Chondrocyte (in vitro differentiated cells): ENCODE measurements around the gene DOCK3. TPM values are rescaled to one million over a fixed set of nuclear protein-coding genes. Genes with fewer than 3 reads are reported as not detected.
"Not testable (repeated sequence)": the region's sequence is repeated elsewhere in the genome, so short reads cannot be mapped to it uniquely, and the experiment has no call there.

Experiments used
- DNase-seq: peaks from one replicate; pipeline ENCODE4 v3.0.0; 2021; ENCODE audit warnings: mixed read lengths, low spot score
- H3K27ac Mint-ChIP-seq: one replicate; pipeline ENCODE4 v1.8.0; 2021; ENCODE audit warnings: mild to moderate bottlenecking, moderate library complexity, mixed read lengths; ENCODE audit not compliant: unreplicated experiment
- H3K27me3 Mint-ChIP-seq: 2 replicates; pipeline ENCODE4 v1.8.0; 2021; ENCODE audit warnings: low read depth, mixed read lengths
- H3K36me3 Mint-ChIP-seq: 2 replicates; pipeline ENCODE4 v1.8.0; 2021; ENCODE audit warnings: low read depth, mixed read lengths
- H3K4me1 Mint-ChIP-seq: 2 replicates; pipeline ENCODE4 v1.8.0; 2021; ENCODE audit warnings: low read depth, mild to moderate bottlenecking, mixed read lengths
- H3K4me3 Mint-ChIP-seq: one replicate; pipeline ENCODE4 v1.8.0; 2021; ENCODE audit warnings: mild to moderate bottlenecking, moderate library complexity, mixed read lengths; ENCODE audit not compliant: unreplicated experiment
- H3K9me3 Mint-ChIP-seq: 2 replicates; pipeline ENCODE4 v1.8.0; 2021; ENCODE audit warnings: low read depth, mixed read lengths
- total RNA-seq: library from RNA; stranded (reverse); gene quantifications from 3 replicates; pipeline ENCODE4 v1.2.1, GENCODE V29; 2021
- TF ChIP-seq, protein P1 (sequence below): fragments of 200-600 bp; sonication (generic); IDR thresholded peaks from 2 replicates; pipeline ENCODE4 v1.5.0; 2021; ENCODE audit warnings: antibody characterized with exemption, mild to moderate bottlenecking, moderate library complexity

DOCK3 gene
- total RNA-seq, 1 donor from 2014 or later, result 0.25 TPM

GRCh38 chr3:51357856-51358255, 683.1 kb downstream of the DOCK3 start:
- Mint-ChIP-seq H3K9me3 (no peaks in the 10 kb centered on the region), H3K27ac (no peak overlapping the region), H3K27me3 (peaks cover 2% of the 10 kb centered on the region), H3K4me1 (no peaks in the 10 kb centered on the region), H3K36me3 (peaks cover 2% of the 10 kb centered on the region), H3K4me3 (no peak overlapping the region)
- DNase-seq, result no peak
- TF ChIP-seq, protein P1, sequence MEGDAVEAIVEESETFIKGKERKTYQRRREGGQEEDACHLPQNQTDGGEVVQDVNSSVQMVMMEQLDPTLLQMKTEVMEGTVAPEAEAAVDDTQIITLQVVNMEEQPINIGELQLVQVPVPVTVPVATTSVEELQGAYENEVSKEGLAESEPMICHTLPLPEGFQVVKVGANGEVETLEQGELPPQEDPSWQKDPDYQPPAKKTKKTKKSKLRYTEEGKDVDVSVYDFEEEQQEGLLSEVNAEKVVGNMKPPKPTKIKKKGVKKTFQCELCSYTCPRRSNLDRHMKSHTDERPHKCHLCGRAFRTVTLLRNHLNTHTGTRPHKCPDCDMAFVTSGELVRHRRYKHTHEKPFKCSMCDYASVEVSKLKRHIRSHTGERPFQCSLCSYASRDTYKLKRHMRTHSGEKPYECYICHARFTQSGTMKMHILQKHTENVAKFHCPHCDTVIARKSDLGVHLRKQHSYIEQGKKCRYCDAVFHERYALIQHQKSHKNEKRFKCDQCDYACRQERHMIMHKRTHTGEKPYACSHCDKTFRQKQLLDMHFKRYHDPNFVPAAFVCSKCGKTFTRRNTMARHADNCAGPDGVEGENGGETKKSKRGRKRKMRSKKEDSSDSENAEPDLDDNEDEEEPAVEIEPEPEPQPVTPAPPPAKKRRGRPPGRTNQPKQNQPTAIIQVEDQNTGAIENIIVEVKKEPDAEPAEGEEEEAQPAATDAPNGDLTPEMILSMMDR, result no peak

DNA sequence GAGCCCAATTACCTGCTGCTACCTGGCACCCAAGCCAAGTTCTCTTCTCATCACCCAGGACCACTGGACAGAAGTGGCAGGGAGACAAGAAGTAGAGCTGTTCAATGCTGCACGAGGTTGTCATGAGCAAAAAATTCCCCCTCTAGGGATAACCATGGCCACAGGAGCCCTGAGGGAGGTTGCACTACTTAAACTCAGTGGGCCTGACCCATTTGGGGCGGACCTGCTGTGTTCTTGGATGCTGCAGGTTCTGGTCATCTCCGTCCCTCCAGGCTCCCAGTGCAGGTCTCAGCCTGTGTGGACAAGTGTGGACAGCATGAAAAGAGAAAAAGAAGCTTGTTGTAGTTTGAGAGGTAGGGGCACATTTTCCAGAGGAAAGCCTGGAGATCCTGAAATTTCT, 684.3 kb downstream of the DOCK3 start:
- Mint-ChIP-seq H3K27me3 (peaks cover 2% of the 10 kb centered on the region), H3K27ac (no peak overlapping the region), H3K4me3 (no peak overlapping the region), H3K36me3 (peaks cover 2% of the 10 kb centered on the region), H3K9me3 (no peaks in the 10 kb centered on the region), H3K4me1 (no peaks in the 10 kb centered on the region)
- DNase-seq, result no peak
- TF ChIP-seq, protein P1, result no peak

GRCh38 chr3:51360806-51361205, 686.1 kb downstream of the DOCK3 start:
- no peak overlapping the region for H3K27ac Mint-ChIP-seq
- peaks cover 2% of the 10 kb centered on the region for H3K36me3 Mint-ChIP-seq
- TF ChIP-seq, protein P1, result no peak
- DNase-seq, result no peak
- no peaks in the 10 kb centered on the region for H3K4me1 Mint-ChIP-seq
- H3K4me3 Mint-ChIP-seq, result no peak overlapping the region
- H3K27me3 Mint-ChIP-seq, result peaks cover 2% of the 10 kb centered on the region
- H3K9me3 Mint-ChIP-seq, result peaks cover 9% of the 10 kb centered on the region

DNA sequence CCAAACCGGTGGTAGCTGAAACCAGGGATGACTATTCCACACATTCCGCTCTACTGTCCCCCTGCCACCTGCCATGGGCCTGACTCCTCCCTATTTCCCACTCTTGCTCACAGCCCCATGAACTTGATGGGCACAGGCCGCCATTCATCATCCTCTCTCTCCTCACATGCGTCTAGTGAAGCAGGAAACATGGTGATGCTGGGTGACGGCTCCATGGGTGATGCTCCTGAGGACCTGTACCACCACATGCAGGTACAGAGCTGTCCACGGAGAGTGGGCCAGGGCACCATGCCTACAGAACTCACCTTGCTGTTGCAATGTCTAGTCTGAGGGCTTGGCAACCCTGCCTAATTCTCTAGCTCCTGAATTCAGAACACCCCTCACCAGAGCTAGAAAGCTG, 687.0 kb downstream of the DOCK3 start:
- TF ChIP-seq, protein P1, result no peak
- Mint-ChIP-seq H3K27me3 (peaks cover 2% of the 10 kb centered on the region), H3K27ac (no peak overlapping the region), H3K4me1 (no peaks in the 10 kb centered on the region), H3K4me3 (no peak overlapping the region), H3K36me3 (peaks cover 2% of the 10 kb centered on the region), H3K9me3 (peaks cover 10% of the 10 kb centered on the region)
- DNase-seq, result no peak

DNA sequence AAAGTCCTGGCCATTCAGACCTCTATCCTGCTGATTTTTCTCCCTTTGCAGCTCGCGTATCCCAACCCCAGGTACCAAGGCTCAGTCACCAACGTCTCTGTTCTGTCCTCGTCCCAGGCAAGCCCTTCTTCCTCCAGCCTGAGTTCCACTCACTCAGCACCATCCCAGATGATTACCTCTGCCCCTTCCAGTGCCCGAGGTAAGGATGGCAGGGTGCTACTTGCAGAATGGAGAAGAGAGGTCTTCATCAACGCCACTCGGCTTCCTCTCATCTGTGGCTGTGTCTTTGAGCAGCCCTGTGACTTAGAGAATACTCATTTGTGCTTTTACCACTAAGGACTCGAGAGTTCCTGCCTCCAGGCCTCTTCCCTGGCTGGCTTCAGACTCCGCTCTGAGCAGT, 687.7 kb downstream of the DOCK3 start:
- Mint-ChIP-seq H3K4me3 (no peak overlapping the region), H3K4me1 (no peaks in the 10 kb centered on the region), H3K36me3 (peaks cover 2% of the 10 kb centered on the region), H3K9me3 (peaks cover 17% of the 10 kb centered on the region), H3K27me3 (peaks cover 2% of the 10 kb centered on the region), H3K27ac (no peak overlapping the region)
- no peak for DNase-seq
- TF ChIP-seq, protein P1, result no peak

GRCh38 chr3:51368276-51368675, 693.5 kb downstream of the DOCK3 start:
- DNase-seq, H3K4me1 Mint-ChIP-seq, H3K27ac Mint-ChIP-seq, H3K27me3 Mint-ChIP-seq, H3K36me3 Mint-ChIP-seq, H3K4me3 Mint-ChIP-seq: not testable (repeated sequence)
- peaks cover 17% of the 10 kb centered on the region for H3K9me3 Mint-ChIP-seq
